HepG2 (cell line): ENCODE results near the gene TMEM151A. TPM values are rescaled to one million over a fixed set of nuclear protein-coding genes. Genes with fewer than 3 reads are reported as not detected.

Source experiments
- ATF3 ChIP-seq: sonication (generic); formaldehyde crosslinking; IDR thresholded peaks from 2 replicates; pipeline ENCODE4 v1.4.0; 2020; ENCODE audit warnings: missing genetic modification reagents
- BCL3 ChIP-seq: sonication (generic); formaldehyde crosslinking; IDR thresholded peaks from 2 replicates; pipeline ENCODE4 v1.5.1; 2020; ENCODE audit warnings: mild to moderate bottlenecking, missing genetic modification reagents, moderate library complexity
- CHD4 ChIP-seq: fragments of 200-600 bp; sonication (generic); IDR thresholded peaks from 2 replicates; pipeline ENCODE4 v1.7.0; 2017; ENCODE audit warnings: mild to moderate bottlenecking, low read length, borderline replicate concordance
- DRAP1 ChIP-seq: IDR thresholded peaks from 2 replicates; pipeline ENCODE4 v1.6.1; 2016; ENCODE audit warnings: missing genetic modification reagents, missing compliant biosample characterization
- ESRRA ChIP-seq: sonication (generic); formaldehyde crosslinking; IDR thresholded peaks from 2 replicates; pipeline ENCODE4 v1.5.1; 2020; ENCODE audit warnings: mild to moderate bottlenecking, low read depth, missing genetic modification reagents
- HINFP ChIP-seq: sonication (generic); formaldehyde crosslinking; IDR thresholded peaks from 2 replicates; pipeline ENCODE4 v1.4.0; 2020; ENCODE audit warnings: low read depth, mild to moderate bottlenecking, missing genetic modification reagents
- JUN ChIP-seq: sonication (generic); formaldehyde crosslinking; IDR thresholded peaks from 2 replicates; pipeline ENCODE4 v1.4.0; 2020; ENCODE audit warnings: mild to moderate bottlenecking, missing genetic modification reagents
- KMT2B ChIP-seq: IDR thresholded peaks from 2 replicates; pipeline ENCODE4 v1.6.1; 2016; ENCODE audit warnings: missing genetic modification reagents, missing compliant biosample characterization
- MAFG ChIP-seq: sonication (generic); formaldehyde crosslinking; IDR thresholded peaks from 2 replicates; pipeline ENCODE4 v1.5.1; 2020; ENCODE audit warnings: mild to moderate bottlenecking, missing genetic modification reagents
- NFE2 ChIP-seq: sonication (generic); formaldehyde crosslinking; IDR thresholded peaks from 2 replicates; pipeline ENCODE4 v1.4.0; 2020; ENCODE audit warnings: missing genetic modification reagents
- NONO ChIP-seq, 2 experiments: fragments of 450-650 bp in 1 of 2; sonication (generic) in 1 of 2; formaldehyde crosslinking in 1 of 2; IDR thresholded peaks in 1 of 2; conservative IDR thresholded peaks in 1 of 2; 2 replicates each; pipeline versions ENCODE4 v1.6.1 to v1.8.0; 2017 to 2022; ENCODE audit warnings: mild to moderate bottlenecking in 1 of 2, missing genetic modification reagents in 1 of 2, moderate library complexity in 1 of 2
- SALL2 ChIP-seq: sonication (generic); formaldehyde crosslinking; IDR thresholded peaks from 2 replicates; pipeline ENCODE4 v1.8.1; 2023; ENCODE audit warnings: mild to moderate bottlenecking, missing genetic modification reagents, inconsistent platforms
- SAP130 ChIP-seq: IDR thresholded peaks from 2 replicates; pipeline ENCODE4 v1.6.1; 2016; ENCODE audit warnings: low read depth
- SATB2 ChIP-seq: sonication (generic); formaldehyde crosslinking; IDR thresholded peaks from 2 replicates; pipeline ENCODE4 v1.5.0; 2020; ENCODE audit warnings: missing genetic modification reagents
- SOX5 ChIP-seq: IDR thresholded peaks from 2 replicates; pipeline ENCODE4 v1.6.1; 2016; ENCODE audit warnings: borderline replicate concordance
- TBP ChIP-seq: sonication (generic); formaldehyde crosslinking; IDR thresholded peaks from 2 replicates; pipeline ENCODE4 v1.5.0; 2020; ENCODE audit warnings: missing genetic modification reagents
- XRCC5 ChIP-seq: fragments of 200-400 bp; formaldehyde crosslinking; optimal IDR thresholded peaks from 2 replicates; pipeline ENCODE3; 2017; ENCODE audit warnings: mild to moderate bottlenecking, low read length
- ZBTB1 ChIP-seq: sonication (generic); formaldehyde crosslinking; IDR thresholded peaks from 2 replicates; pipeline ENCODE4 v1.4.0; 2020; ENCODE audit warnings: missing genetic modification reagents, borderline replicate concordance
- ZMYM3 ChIP-seq: sonication (generic); formaldehyde crosslinking; IDR thresholded peaks from 2 replicates; pipeline ENCODE4 v1.5.1; 2020; ENCODE audit warnings: mild to moderate bottlenecking, missing genetic modification reagents
- ZNF124 ChIP-seq: sonication (generic); formaldehyde crosslinking; IDR thresholded peaks from 2 replicates; pipeline ENCODE4 v1.4.0; 2020; ENCODE audit warnings: missing genetic modification reagents
- ZNF33A ChIP-seq: sonication (generic); formaldehyde crosslinking; IDR thresholded peaks from 2 replicates; pipeline ENCODE4 v1.5.1; 2020; ENCODE audit warnings: missing genetic modification reagents, mild to moderate bottlenecking, moderate library complexity, borderline replicate concordance
- ZNF354B ChIP-seq: sonication (generic); formaldehyde crosslinking; IDR thresholded peaks from 2 replicates; pipeline ENCODE4 v1.8.0; 2022; ENCODE audit warnings: mild to moderate bottlenecking, missing genetic modification reagents
- ZNF510 ChIP-seq: sonication (generic); formaldehyde crosslinking; IDR thresholded peaks from 2 replicates; pipeline ENCODE4 v1.4.0; 2020; ENCODE audit warnings: low read depth, mild to moderate bottlenecking, missing genetic modification reagents
- ZNF530 ChIP-seq: sonication (generic); formaldehyde crosslinking; IDR thresholded peaks from 2 replicates; pipeline ENCODE4 v1.5.0; 2020; ENCODE audit warnings: low read depth, mild to moderate bottlenecking, missing genetic modification reagents
- ZNF776 ChIP-seq: sonication (generic); formaldehyde crosslinking; IDR thresholded peaks from 2 replicates; pipeline ENCODE4 v1.4.0; 2020; ENCODE audit warnings: mild to moderate bottlenecking, missing genetic modification reagents
- ZSCAN29 ChIP-seq: sonication (generic); formaldehyde crosslinking; conservative IDR thresholded peaks from 2 replicates; pipeline ENCODE4 v1.4.0; 2020; ENCODE audit warnings: mild to moderate bottlenecking, missing genetic modification reagents
- ZSCAN30 ChIP-seq: sonication (generic); formaldehyde crosslinking; IDR thresholded peaks from 2 replicates; pipeline ENCODE4 v1.5.0; 2020; ENCODE audit warnings: mild to moderate bottlenecking, missing genetic modification reagents
- polyA plus RNA-seq, 8 experiments: library from polyadenylated mRNA; depleted of rRNA in 3 of 8; stranded (reverse) in 7 of 8; unstranded in 1 of 8; fragments of >200 nt; fragmentation: Illumina TruSeq in 4 of 8; extraction: Trizol in 4 of 8; gene quantifications; 2 replicates each; pipeline versions ENCODE4 v1.2.1 to v1.2.3, GENCODE V29; 2011 to 2016; ENCODE audit warnings: low read depth in 4 of 8, missing spikeins in 1 of 8, mixed read lengths in 1 of 8; ENCODE audit not compliant: insufficient read depth in 1 of 8
- total RNA-seq, 5 experiments: library from RNA; depleted of rRNA; stranded (reverse); fragments of >200 nt; fragmentation: Illumina TruSeq; extraction: Trizol; gene quantifications; 2 replicates each; pipeline ENCODE4 v1.2.3, GENCODE V29; 2016; ENCODE audit warnings: low read depth in 1 of 5
- TF ChIP-seq, protein P1 (sequence below): IDR thresholded peaks from 2 replicates; pipeline ENCODE4 v1.6.1; 2018; ENCODE audit warnings: missing genetic modification reagents

TMEM151A gene
- total and polyA plus RNA-seq, 2 of the 13 experiments (the other 11 are each of a cell fraction or from before 2014, with no cell fraction given), result 0.18 to 0.33 TPM

GRCh38 chr11:66268244-66268951, 23.3 kb upstream of the TMEM151A start, which contains the start of gene RAB1B (continued):
- TF ChIP-seq HINFP (CRISPR knock-in tag), result 0 out of 2 replicates have a peak, but pooled peaks have one; percentile 70
- 0 out of 2 replicates have a peak, but pooled peaks have one; percentile 22 for TF ChIP-seq ZNF124 (CRISPR knock-in tag)
- TF ChIP-seq NFE2, result no peak
- no peak for TF ChIP-seq ATF3
- TF ChIP-seq ZNF776 (CRISPR knock-in tag), result 0 out of 2 replicates have a peak, but pooled peaks have one; percentile 59
- no peak for TF ChIP-seq ZSCAN30 (CRISPR knock-in tag)
- TF ChIP-seq ZSCAN29 (CRISPR knock-in tag), result no peak
- no peak for TF ChIP-seq MAFG (CRISPR knock-in tag)
- TF ChIP-seq ZNF530 (CRISPR knock-in tag), result no peak
- TF ChIP-seq SATB2 (CRISPR knock-in tag), result no peak
- peak; percentile 38; the same call in 1 of the 2 replicates for TF ChIP-seq DRAP1 (CRISPR knock-in tag)
- no peak for TF ChIP-seq ZNF354B (CRISPR knock-in tag)
- TF ChIP-seq JUN (CRISPR knock-in tag), result no peak
- TF ChIP-seq ZNF510, result no peak
- TF ChIP-seq BCL3 (CRISPR knock-in tag), result peak; percentile 47; the same call in 1 of the 2 replicates
- TF ChIP-seq XRCC5, result no peak
- no peak for TF ChIP-seq CHD4
- TF ChIP-seq ZBTB1 (CRISPR knock-in tag), result no peak
- TF ChIP-seq, protein P1, sequence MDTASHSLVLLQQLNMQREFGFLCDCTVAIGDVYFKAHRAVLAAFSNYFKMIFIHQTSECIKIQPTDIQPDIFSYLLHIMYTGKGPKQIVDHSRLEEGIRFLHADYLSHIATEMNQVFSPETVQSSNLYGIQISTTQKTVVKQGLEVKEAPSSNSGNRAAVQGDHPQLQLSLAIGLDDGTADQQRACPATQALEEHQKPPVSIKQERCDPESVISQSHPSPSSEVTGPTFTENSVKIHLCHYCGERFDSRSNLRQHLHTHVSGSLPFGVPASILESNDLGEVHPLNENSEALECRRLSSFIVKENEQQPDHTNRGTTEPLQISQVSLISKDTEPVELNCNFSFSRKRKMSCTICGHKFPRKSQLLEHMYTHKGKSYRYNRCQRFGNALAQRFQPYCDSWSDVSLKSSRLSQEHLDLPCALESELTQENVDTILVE (CRISPR knock-in tag), result no peak
- no peak for TF ChIP-seq SALL2 (CRISPR knock-in tag)
- TF ChIP-seq ZMYM3 (CRISPR knock-in tag), result no peak
- peak; percentile 46; the same call in 1 of the 2 replicates for TF ChIP-seq SOX5 (CRISPR knock-in tag)
- TF ChIP-seq KMT2B (CRISPR knock-in tag), result no peak
- no peak for TF ChIP-seq NONO (IDR thresholded peaks at IDR 0.05)
- TF ChIP-seq NONO (CRISPR knock-in tag; conservative IDR thresholded peaks at IDR 0.05), result no peak; the same call in 1 of the 2 replicates
- no peak for TF ChIP-seq TBP (CRISPR knock-in tag)
- TF ChIP-seq ZNF33A (CRISPR knock-in tag), result no peak
- peak; percentile 36 for TF ChIP-seq SAP130
- peak; percentile 46; the same call in 1 of the 2 replicates for TF ChIP-seq ESRRA
